ENCODE measurements around the gene ZMIZ1. TPM values are rescaled to one million over a fixed set of nuclear protein-coding genes. Genes with fewer than 3 reads are reported as not detected.

Gene ZMIZ1
- total RNA-seq, 4 donors from 2014 or later, result 58.1 to 87.4 (median 74.2) TPM

DNA sequence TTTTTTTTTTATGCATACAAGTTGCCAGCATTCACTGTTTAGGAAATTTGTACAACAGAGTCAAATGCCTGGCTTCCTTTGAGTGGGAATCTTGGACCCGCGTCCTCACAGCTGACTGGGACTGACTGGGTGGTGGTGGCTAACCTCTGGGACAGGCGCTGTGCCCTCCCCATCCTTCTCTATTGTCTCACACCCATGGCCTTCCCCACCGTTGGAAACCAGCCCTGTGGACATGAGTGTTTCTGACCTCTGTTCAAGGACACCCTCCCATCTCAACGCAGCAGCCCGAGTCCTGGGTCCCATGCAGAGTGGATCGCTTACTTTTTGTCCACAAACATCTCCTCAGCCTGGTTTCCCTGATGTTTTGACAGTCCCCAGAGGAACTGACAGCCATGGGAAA lies 153.4 kb downstream of the ZMIZ1 start:
- TF ChIP-seq, protein P1, sequence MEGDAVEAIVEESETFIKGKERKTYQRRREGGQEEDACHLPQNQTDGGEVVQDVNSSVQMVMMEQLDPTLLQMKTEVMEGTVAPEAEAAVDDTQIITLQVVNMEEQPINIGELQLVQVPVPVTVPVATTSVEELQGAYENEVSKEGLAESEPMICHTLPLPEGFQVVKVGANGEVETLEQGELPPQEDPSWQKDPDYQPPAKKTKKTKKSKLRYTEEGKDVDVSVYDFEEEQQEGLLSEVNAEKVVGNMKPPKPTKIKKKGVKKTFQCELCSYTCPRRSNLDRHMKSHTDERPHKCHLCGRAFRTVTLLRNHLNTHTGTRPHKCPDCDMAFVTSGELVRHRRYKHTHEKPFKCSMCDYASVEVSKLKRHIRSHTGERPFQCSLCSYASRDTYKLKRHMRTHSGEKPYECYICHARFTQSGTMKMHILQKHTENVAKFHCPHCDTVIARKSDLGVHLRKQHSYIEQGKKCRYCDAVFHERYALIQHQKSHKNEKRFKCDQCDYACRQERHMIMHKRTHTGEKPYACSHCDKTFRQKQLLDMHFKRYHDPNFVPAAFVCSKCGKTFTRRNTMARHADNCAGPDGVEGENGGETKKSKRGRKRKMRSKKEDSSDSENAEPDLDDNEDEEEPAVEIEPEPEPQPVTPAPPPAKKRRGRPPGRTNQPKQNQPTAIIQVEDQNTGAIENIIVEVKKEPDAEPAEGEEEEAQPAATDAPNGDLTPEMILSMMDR (IDR thresholded peaks at IDR 0.05), result no peak
- no peak for TF ChIP-seq POLR2A (IDR thresholded peaks at IDR 0.05)
- DNase-seq (ENCODE audit: low spot score in 2 of 2), result no peak
- no peak overlapping the region for H3K4me3 ChIP-seq (ENCODE audit: low read depth, poor library complexity, severe bottlenecking)
- intact Hi-C loops (cut with DNase I; ENCODE audit: low total_unique reads), result no loop called here
- 72 to 90% methylated on average over 7 of the region's 7 CpGs for WGBS, 2 donors

GRCh38 chr10:79223091-79224048 lies 154.6 kb downstream of the ZMIZ1 start:
- no peak for DNase-seq (ENCODE audit: low spot score in 2 of 2)
- TF ChIP-seq, protein P1 (IDR thresholded peaks at IDR 0.05), result no peak
- intact Hi-C loops (cut with DNase I; ENCODE audit: low total_unique reads), result no loop called here
- 79 to 80% methylated on average over 20 to 22 of the region's 22 CpGs for WGBS, 2 donors
- no peak overlapping the region for H3K4me3 ChIP-seq (ENCODE audit: low read depth, poor library complexity, severe bottlenecking)

DNA sequence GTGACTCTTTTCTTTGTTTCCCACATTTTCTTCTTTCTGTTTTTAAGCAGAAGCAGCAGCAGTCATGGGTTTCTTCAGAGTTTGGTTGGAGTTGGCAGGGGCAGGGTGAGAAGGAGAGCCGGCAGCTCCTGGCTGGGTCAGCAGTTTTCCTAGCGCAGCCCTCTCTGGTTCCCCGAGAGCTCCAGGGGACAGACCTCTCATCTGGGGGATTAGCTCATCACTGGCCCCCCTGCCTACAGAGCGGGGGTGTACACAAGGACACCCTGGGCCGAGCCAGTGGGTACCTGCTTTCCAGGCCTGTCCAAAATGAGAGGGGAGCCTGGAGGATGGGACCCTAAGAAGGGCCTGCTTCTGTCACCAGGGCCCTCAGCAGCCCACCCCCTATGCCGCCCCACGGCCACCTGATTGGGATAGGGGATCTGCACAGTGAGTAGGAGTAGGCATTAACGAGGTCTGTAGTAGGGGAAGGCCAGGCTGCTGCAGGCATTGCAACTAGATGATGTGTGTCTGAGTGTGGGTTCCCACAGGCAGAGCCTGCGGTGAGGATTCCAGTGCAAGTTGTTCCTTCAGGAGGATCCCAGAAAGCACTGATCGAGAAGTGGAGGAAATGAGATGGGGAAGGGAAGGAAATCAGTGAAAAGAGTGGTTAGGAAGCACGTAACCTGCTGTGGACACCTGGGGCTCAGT lies 155.6 kb downstream of the ZMIZ1 start:
- no peak for TF ChIP-seq POLR2A (IDR thresholded peaks at IDR 0.05)
- TF ChIP-seq, protein P1 (IDR thresholded peaks at IDR 0.05), result no peak
- WGBS, 2 donors, result 79 to 90% methylated on average over 11 of the region's 11 CpGs
- no peak for DNase-seq (ENCODE audit: low spot score in 2 of 2)
- intact Hi-C loops (cut with DNase I; ENCODE audit: low total_unique reads), result no loop called here
- no peak overlapping the region for H3K4me3 ChIP-seq (ENCODE audit: low read depth, poor library complexity, severe bottlenecking)

DNA sequence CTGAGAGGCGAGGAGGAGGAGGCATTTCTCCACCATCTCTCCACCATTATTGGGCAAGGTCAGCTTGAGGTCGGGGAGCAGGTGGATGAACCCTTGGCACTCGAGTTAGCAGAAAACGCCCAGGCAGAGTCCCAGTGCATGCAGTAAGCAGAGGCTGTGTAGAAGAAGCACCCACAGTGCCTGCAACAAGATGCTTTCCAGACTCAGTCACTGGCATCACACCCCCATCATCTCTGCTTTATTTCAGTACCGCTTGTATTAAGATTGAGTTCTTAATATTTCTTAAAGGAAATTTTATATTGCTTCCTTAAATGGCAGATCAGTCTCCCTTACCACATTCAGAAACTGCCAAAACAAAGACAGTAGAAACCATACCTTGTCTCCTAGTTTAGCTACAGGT lies 156.2 kb downstream of the ZMIZ1 start:
- intact Hi-C loops (cut with DNase I; ENCODE audit: low total_unique reads), result no loop called here
- H3K4me3 ChIP-seq (ENCODE audit: low read depth, poor library complexity, severe bottlenecking), result no peak overlapping the region
- no peak for DNase-seq (ENCODE audit: low spot score in 2 of 2)
- 76 to 88% methylated on average over 5 of the region's 5 CpGs for WGBS, 2 donors
- no peak for TF ChIP-seq POLR2A (IDR thresholded peaks at IDR 0.05)
- TF ChIP-seq, protein P1 (IDR thresholded peaks at IDR 0.05), result no peak

DNA sequence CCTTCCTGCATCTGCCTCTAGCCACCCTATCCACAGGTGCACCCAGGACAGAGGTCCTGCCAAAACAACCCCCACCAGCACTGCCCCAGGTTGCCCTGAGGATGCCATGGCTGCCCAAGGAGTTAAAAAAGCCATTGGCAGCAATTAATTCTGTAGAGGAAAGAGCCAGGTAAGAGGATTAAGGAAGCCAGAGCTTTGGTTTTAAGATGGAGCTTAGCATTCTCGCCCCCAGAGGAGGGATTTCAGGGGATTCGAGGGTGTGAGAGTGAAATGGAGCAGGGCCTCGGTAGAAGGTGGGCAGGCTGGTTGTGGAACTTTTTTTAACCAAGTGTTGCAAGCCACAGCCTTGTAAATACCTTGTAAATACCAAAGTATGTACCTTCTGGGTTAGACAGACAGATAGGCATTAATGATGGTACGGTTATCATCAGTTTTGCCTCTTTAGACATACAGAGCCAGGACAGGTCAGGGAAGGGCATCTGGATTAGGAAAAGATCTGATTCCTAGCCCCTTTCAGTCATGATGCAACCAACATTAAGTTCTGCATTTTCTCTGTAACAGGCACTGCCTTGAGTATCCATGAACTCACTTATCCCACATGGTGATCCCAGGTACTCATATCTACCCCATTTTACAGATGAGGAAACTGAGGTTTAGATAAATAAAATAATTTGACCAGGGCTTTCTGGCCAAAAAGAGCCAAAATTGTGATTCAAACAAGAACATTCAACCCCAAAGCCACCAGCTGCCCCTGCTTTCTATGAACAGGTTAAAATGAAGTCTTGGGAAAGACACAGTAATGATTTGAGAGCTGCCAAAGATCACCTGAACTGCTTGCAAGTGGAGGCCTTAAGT lies 157.9 kb downstream of the ZMIZ1 start:
- TF ChIP-seq, protein P1 (IDR thresholded peaks at IDR 0.05), result no peak
- no peak for TF ChIP-seq POLR2A (IDR thresholded peaks at IDR 0.05)
- 75 to 88% methylated on average over 4 of the region's 4 CpGs for WGBS, 2 donors
- no peak for DNase-seq (ENCODE audit: low spot score in 2 of 2)
- intact Hi-C loops (cut with DNase I; ENCODE audit: low total_unique reads), result no loop called here
- no peak overlapping the region for H3K4me3 ChIP-seq (ENCODE audit: low read depth, poor library complexity, severe bottlenecking)

All from lower leg skin (tissue), 4 donors.